Osteocyte (in vitro differentiated cells): Measurements from ENCODE around the gene MS4A15. TPM values are rescaled to one million over a fixed set of nuclear protein-coding genes. Genes with fewer than 3 reads are reported as not detected.

ENCODE experiments used
- DNase-seq: peaks from one replicate; pipeline ENCODE4 v3.0.0; 2021; ENCODE audit warnings: mixed read lengths; ENCODE audit not compliant: unreplicated experiment; ENCODE audit errors: extremely low spot score
- H3K27ac Mint-ChIP-seq: one replicate; pipeline ENCODE4 v1.8.0; 2021; ENCODE audit warnings: mild to moderate bottlenecking, mixed read lengths; ENCODE audit not compliant: unreplicated experiment
- H3K27me3 Mint-ChIP-seq: one replicate; pipeline ENCODE4 v1.8.0; 2021; ENCODE audit warnings: mixed read lengths; ENCODE audit not compliant: unreplicated experiment
- H3K36me3 Mint-ChIP-seq: one replicate; pipeline ENCODE4 v1.8.0; 2021; ENCODE audit warnings: mixed read lengths; ENCODE audit not compliant: unreplicated experiment
- H3K4me1 Mint-ChIP-seq: one replicate; pipeline ENCODE4 v1.8.0; 2021; ENCODE audit warnings: mixed read lengths; ENCODE audit not compliant: unreplicated experiment
- H3K4me3 Mint-ChIP-seq: one replicate; pipeline ENCODE4 v1.8.0; 2021; ENCODE audit warnings: mild to moderate bottlenecking, moderate library complexity, mixed read lengths; ENCODE audit not compliant: unreplicated experiment
- H3K9me3 Mint-ChIP-seq: one replicate; pipeline ENCODE4 v1.8.0; 2021; ENCODE audit warnings: mixed read lengths; ENCODE audit not compliant: unreplicated experiment
- CTCF ChIP-seq: fragments of 200-600 bp; sonication (generic); IDR thresholded peaks from 2 replicates; pipeline ENCODE4 v1.5.0; 2021; ENCODE audit warnings: antibody characterized with exemption, mild to moderate bottlenecking, moderate library complexity
- total RNA-seq: library from RNA; stranded (reverse); gene quantifications from 2 replicates; pipeline ENCODE4 v1.2.1, GENCODE V29; 2021

MS4A15 gene
- total RNA-seq, 1 donor from 2014 or later, result not detected

- Mint-ChIP-seq H3K4me1 (peaks cover 3% of the 10 kb centered on the region), H3K27ac (no peak overlapping the region), H3K36me3 (no peaks in the 10 kb centered on the region), H3K27me3 (peaks cover 18% of the 10 kb centered on the region), H3K4me3 (no peak overlapping the region), H3K9me3 (no peaks in the 10 kb centered on the region)
- no peak for DNase-seq
- TF ChIP-seq CTCF, result no peak
These were observed 13.1 kb downstream of the MS4A15 start for GRCh38 chr11:60769811-60770210.

GRCh38 chr11:60771146-60771545, 14.5 kb downstream of the MS4A15 start:
- peaks cover 18% of the 10 kb centered on the region for H3K27me3 Mint-ChIP-seq
- H3K36me3 Mint-ChIP-seq, result no peaks in the 10 kb centered on the region
- DNase-seq, result no peak
- H3K4me1 Mint-ChIP-seq, result peaks cover 11% of the 10 kb centered on the region
- H3K4me3 Mint-ChIP-seq, result no peak overlapping the region
- H3K27ac Mint-ChIP-seq, result no peak overlapping the region
- H3K9me3 Mint-ChIP-seq, result no peaks in the 10 kb centered on the region
- TF ChIP-seq CTCF, result no peak

GRCh38 chr11:60771879-60772525, 15.3 kb downstream of the MS4A15 start:
- Mint-ChIP-seq H3K27me3 (peaks cover 14% of the 10 kb centered on the region), H3K4me1 (peaks cover 11% of the 10 kb centered on the region), H3K4me3 (no peak overlapping the region), H3K9me3 (no peaks in the 10 kb centered on the region), H3K27ac (no peak overlapping the region), H3K36me3 (no peaks in the 10 kb centered on the region)
- DNase-seq, result no peak
- TF ChIP-seq CTCF, result no peak

- Mint-ChIP-seq H3K36me3 (no peaks in the 10 kb centered on the region), H3K27ac (no peak overlapping the region), H3K9me3 (no peaks in the 10 kb centered on the region), H3K4me3 (no peak overlapping the region), H3K4me1 (peaks cover 14% of the 10 kb centered on the region), H3K27me3 (peaks cover 13% of the 10 kb centered on the region)
- TF ChIP-seq CTCF, result no peak
- no peak for DNase-seq
These were observed 16.0 kb downstream of the MS4A15 start for GRCh38 chr11:60772666-60773065.

GRCh38 chr11:60774726-60775125, 18.1 kb downstream of the MS4A15 start:
- H3K4me3 Mint-ChIP-seq, result no peak overlapping the region
- H3K9me3 Mint-ChIP-seq, result no peaks in the 10 kb centered on the region
- H3K4me1 Mint-ChIP-seq, result peaks cover 14% of the 10 kb centered on the region
- H3K27ac Mint-ChIP-seq, result no peak overlapping the region
- H3K27me3 Mint-ChIP-seq, result peaks cover 8% of the 10 kb centered on the region
- no peak for DNase-seq
- H3K36me3 Mint-ChIP-seq, result no peaks in the 10 kb centered on the region
- no peak for TF ChIP-seq CTCF
